GM19193 (cell line): ENCODE data around the gene SND1.

Experiments
- POLR2A ChIP-seq: IDR thresholded peaks from 4 replicates; pipeline ENCODE4 v1.6.1; 2011; ENCODE audit not compliant: insufficient read depth, insufficient read length; ENCODE audit errors: extremely low read depth

SND1 gene

DNA sequence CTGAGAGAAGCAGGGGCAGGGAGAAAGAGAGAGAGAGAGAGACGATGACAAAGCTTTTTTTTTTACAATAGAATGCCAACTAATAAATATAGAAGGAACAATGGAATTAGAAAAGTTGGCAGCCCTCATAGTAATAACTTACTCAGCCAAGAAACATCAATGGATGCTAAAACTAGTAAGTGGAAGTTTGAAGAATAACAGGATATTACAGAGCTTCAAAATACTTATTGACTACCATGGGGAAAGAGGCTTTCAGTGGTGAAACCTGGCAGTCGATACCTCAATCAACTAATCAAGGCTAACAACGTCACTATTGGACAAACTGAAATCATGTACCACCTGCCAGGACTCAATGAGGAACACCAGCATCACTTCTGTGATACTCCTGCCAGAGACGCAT lies 479.7 kb downstream of the SND1 start:
- TF ChIP-seq POLR2A: no peak

DNA sequence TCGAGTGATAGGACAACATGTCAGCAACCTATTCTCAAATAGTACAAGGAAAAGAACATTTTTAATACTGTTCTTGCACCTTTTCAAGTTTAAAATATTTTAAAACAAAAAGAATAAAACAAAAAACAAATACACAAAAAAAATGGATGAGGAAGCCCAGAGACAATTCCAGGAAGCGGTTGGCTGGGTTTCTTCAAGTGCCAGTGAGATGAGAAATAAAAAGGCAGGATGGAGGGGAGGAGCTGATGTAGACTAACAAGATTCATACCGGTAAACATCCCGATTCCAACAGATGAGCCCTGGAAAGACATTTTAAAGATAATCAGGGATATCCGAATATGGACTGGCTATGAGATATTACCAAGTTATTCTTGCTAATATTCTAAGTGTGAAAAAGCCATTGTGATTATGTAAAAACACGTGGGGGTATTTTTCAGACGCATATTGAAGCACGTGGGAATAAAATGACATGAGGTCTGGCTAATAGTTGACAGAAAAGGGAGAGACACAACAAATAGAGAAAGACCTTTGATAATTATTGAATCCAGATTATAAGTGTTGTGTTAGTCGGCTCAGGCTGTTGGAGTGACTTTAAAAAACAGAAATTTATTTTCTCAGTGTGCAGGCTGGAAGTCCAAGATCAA lies 480.6 kb downstream of the SND1 start:
- no peak for TF ChIP-seq POLR2A

DNA sequence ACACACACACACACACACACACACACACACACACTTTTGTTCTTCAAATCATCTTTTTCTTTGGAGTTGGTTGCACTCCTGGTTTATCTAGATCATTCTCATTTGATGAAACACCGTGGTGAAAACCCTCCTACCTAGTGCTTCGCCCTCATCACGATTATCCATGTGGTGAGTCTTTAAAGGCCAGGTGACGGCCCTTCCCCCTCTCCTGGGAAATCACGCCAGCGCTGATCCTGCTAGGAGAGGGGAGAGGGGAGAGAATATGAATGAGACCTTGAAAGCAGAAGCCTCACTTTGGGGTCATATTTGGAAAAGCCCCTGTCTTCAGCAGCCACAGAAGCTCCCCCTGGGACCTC lies 483.1 kb downstream of the SND1 start:
- no peak for TF ChIP-seq POLR2A

DNA sequence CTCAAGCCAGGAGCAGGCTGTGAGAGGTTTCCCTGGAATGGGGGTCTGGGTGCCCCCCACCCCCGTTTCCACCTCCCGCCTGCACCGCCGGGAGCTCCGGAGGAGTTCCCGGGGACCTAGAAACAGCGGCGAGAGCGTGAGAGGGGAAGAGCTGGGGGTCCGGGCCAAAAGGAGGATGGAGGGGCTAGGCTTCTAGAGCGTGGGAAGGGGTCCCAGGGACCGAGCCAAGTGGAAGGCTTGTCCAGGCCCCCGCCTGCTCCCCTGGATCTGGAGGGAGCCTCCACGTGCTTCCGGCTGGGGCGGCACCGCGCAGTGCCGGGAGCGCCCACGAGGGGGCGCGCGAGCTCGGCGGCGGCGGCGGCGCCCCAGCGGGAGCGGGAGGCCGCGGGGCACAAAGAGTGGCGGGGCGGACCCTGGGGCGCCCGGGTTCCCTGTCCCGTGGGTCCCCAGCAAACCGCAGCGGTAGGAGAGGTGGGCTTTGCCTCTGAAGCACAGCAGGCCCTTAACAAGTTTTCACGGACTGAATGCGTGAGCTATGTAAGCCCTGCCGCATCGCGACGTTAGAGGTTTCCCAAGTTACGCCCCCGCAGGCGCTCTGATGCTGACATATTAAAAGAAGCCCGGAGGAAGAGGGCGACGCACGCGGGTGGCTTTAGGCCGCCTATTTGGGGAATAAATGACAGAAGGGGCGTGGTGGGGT lies 483.7 kb downstream of the SND1 start:
- no peak for TF ChIP-seq POLR2A

DNA sequence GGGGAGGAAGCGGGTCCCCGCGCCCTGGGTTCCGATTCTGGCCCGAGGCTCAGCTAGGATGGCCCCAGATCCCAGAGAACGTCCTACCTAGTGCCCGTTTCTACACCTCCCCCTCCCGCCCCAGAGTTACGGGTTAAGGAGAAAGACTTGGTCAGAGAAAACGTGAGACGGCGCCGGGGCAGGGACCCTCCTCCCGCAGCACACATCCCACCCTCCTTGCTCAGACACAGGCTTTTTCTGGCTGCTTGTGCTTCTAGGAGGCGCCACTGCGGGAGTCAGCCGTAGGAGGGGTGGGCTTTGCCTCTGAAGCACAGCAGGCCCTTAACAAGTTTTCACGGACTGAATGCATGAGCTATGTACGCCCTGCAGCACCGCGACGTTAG lies 484.2 kb downstream of the SND1 start:
- no peak for TF ChIP-seq POLR2A

DNA sequence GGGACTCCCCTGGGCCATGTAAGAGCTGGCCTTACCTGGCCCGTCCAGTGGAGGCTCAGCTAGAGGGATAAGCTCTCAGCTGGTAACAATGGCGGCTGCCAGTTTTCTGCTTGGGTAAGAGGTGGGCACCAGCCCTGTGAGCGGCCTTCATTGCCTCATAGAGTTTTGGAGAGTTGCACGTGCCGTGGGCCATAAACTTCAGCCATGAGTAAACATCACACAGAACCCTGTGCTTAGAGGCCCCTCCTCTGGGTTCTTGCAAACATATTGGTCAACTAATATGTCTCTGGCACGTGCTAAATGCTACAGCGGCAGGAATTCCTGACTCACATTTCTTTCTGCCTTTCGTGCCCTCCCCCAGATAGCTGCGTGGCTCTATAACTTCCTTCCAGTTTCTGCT lies 485.2 kb downstream of the SND1 start:
- TF ChIP-seq POLR2A: no peak

DNA sequence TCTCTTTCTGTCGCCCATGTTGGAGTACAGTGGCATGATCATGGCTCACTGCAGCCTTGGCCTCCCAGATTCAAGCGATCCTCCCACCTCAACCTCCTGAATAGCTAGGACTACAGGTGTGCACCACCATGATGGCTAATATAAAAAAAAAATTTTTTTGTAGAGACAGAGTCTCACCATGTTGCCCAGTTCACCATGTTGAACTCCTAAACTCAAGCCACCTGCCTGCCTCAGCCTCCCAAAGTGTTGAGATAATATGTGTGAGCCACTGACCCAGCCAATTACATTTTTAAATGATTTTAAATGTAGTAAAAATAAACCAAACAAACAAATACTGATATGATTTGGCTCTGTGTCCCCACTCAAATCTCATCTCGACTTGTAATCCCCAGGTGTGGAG lies 487.4 kb downstream of the SND1 start:
- no peak for TF ChIP-seq POLR2A

DNA sequence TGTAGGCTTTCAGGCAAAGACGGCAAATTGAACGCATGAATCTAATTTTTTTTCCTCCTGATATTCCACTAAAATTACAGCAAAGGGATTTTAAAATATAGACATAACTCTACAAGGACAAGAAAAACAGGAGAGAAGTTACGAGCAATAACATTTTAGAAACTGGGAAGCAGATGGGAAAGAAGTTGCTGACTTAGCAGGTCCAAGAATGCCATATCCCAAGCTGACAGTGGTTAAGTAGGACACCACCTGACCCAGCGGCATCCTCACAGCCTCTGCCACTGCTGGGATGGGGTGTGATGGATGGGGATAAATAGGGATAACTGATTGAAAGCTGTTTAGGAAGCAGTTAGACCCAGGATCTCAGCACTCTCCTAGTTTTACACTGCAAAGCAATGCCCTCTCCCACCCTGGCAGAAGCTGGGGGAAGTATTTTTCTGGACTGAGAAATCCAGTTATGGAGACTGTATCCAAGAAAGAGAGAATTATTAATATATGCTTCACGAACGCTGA lies 489.7 kb downstream of the SND1 start:
- no peak for TF ChIP-seq POLR2A
